Activated CD4-positive, alpha-beta T cell treated with anti-CD3 and anti-CD28 coated beads, Interleukin-2, amount 50 U/mL, for 16 hours (primary cell): Measurements from ENCODE around the gene MKI67.
"Not testable (repeated sequence)": the region's sequence is repeated elsewhere in the genome, so short reads cannot be mapped to it uniquely, and the experiment has no call there.

ENCODE experiments used
- DNase-seq: peaks from one replicate; pipeline ENCODE4 v3.0.0-alpha.2; 2020

Gene MKI67

DNA sequence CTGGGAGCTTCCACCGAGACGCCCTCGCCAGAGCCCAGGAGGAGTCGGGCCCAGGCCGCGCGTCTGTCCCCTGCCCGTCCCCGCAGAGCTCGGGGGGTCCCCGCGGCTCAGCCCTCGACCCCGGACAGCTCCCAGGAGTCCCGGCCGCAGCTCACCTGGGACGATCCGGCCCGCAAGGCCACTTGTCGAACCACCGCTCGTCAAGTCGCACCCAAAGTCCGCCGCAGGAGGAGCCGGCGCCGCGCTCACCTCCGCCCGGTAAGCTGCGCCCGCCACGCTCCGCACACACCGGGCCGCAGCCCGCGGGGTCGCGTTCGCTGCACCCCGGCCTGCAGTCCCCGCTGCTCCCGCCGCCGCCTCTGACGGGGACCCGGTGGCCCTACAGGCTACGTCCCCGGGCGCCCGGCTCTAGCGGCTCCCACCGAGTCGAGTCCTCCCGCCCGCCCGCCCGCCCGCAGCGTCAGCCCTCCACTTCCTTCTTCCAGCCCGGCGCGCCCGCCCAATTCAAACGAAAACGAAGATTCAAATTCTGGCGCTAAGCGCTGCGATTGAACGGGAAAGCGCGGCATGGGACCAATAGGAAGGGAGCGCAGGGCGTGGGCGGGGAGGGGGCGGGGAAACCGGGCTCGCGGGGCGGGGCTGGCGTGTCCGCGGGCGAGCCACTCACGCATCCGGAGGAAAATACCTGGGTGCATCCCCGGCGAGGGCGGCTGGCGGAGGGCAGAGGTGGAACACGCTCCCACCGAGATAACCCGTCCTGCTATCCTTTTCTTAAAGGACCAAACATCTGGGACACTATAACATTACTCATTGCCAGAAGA, at the start of gene MKI67:
TSS of gene MKI67 (minus strand) at position 480 of the 821 bp plus-strand sequence. CDS start 756 bp downstream, outside the sequence.
- DNase-seq, result peak; percentile 95

DNA sequence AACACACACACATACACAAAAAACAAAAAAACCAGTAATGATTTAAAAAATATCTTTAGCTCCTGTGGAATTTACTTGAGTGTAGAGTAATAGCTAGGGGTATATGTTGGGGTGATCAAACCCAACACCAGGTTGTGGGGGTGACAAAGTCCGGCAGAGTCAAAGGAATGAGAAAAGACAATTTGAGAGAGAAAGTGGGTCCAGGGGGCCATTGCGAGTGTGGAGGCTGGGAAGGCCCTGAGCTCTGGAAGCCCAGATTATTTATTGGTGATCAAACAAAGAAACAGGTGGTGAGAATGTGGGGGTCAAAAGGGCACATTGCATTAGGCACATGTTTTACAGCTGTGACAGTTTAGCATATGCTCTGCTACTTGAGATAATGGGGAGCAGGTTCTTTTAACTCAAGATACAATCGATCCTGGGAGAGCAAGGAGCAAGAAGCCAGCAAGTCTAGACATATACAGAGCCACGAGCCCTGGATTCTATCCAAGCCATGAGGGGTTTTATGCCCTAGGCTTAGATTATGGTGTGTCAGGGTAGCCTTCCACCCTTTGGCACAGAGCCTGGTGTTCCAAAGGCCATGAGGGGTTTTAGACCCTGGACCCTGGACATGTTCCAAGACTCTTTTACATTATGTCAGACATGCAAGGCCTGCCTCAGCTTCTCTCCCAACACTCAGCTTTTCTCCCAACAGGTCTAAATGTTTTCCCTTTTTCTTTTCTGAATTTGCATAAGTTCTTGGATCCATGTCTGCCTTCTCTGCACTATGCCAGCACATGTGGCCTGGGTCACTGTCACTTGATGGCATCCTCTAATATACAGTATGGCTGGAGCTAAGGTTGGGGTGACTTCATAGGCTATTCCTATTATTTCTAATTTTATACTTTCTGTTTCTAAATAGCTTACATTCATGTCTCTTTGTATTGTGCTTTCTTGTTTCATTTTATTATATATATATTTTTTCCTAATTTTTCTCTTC, 48.6 kb upstream of the MKI67 start:
- no peak for DNase-seq

- DNase-seq, result no peak
Observed at GRCh38 chr10:128173386-128173785, 47.2 kb upstream of the MKI67 start.

DNA sequence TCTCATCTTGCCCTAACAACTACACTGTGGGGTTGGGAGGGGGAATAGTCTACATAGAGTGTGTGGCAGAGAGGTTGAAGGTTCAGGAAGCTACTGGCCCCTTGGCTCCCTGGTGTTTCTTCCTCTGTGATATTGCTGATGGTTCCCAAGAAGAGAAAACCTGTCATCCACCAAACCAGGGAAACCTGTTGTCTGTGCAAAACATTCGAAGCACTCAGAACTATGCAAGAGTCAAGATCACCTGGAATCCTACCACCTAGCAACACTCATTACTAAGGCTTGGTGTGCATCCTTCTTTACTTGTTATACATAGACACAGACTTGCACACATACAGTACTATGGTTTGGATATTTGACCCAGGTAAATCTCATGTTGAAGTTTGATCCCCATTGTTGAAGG, 46.5 kb upstream of the MKI67 start:
- no peak for DNase-seq

DNA sequence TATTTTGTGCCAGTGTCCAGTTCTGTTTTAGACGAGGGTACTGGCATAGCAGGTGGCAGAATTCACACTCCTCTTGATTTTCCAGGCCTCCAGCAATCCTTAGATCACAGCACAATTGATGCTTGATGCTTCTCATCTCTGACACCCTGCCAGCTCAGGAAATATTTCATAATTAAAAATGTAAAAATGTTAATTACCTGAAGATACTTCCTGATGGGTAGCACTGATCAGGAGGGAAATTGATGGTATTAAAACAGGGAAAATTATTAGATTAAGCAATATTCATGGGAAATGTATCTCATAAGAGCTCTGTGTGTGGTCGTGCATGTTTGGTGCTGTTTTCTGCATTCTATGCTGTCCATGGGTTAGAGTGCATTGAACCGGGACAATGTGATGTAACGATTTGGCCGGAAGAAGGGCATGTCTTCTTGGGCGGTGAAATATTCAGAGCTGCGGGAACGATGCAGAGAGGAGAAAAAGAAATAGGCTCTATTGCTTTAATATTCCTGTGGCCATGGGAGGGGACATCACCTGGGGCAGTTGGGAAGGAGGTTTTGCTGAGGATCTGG, 43.7 kb upstream of the MKI67 start:
- DNase-seq, result no peak

DNA sequence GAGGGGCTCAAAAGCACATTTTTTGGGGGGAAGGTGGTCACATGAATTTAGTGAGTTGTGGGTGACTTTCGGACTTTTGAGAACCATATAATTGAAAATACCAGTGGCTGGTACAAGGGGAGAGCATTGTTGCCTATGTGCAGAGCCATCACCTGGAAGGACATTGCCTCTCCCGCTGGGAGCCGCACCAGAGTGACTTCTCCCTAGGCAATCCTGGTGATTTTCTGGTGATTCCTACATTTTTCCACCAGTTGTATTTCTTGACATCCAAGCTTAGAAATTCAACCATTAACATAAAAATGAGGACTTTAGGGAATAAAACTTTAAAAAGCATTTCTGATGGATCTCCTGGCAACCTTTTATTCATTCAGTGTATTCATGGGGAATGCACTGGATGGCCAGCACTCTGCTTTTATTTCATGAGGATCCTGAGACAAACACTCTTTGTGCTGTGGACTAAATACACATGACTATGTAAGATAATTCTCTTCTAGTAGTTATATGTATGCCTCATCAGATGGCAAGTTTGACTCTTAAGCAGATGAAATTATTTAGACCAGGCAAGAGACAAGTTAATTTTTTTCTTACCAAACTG, 41.8 kb upstream of the MKI67 start:
- no peak for DNase-seq

DNA sequence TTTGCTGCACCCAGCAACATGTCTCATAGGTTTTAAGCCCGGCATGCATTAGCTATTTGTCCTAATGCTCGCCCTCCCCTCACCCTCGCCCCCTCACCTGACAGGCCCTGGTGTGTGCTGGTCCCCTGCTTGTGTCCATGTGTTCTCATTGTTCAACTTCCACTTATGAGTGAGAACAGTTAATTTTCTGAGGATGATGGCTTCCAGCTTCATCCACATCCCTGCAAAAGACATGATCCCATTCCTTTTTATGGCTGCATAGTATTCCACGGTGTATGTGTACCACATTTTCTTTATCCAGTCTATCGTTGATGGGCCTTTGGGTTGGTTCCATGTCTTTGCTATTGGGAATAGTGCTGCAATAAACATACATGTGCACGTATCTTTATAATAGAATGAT, 40.9 kb upstream of the MKI67 start:
- DNase-seq, result not testable (repeated sequence)

DNA sequence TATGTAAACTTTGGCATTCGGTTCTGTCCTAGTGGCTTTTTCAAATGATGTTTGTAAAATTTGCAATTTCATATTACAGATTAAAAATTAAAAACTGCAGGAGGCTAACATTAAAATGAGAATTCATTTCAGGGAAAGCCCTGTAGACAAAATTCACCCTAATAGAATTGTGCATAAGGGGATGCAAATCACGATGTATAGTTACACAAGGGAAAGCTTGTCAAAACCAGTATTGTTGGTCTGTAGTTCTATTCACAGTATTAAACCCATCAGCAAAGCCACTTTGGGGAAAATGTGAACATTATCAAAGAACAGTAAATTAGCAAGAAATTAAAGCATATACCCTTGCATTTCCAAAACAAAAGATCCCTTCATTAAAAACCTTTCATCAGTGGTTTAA, 39.9 kb upstream of the MKI67 start:
- DNase-seq, result no peak

- no peak for DNase-seq
Observed at GRCh38 chr10:128165536-128165935, 39.3 kb upstream of the MKI67 start.

DNA sequence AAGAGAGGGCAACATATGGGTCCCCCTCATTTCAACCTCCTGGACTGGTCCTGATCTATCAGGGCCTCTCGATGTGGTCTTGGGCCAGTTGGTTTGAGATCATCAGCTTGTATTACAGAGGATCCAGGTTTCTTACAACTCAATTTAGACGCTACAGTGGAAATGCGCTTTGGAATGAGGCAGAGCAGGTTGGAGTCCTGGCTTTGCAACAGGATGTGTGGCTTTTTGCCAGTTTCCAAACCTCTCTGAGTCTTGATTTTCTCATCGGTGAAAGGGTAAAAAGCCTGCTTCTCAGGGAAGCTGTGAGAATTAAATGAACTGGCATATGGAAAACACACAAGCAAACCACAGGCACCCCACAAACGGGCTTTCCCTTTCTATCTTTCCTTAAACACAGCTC, 37.5 kb upstream of the MKI67 start:
- no peak for DNase-seq

DNA sequence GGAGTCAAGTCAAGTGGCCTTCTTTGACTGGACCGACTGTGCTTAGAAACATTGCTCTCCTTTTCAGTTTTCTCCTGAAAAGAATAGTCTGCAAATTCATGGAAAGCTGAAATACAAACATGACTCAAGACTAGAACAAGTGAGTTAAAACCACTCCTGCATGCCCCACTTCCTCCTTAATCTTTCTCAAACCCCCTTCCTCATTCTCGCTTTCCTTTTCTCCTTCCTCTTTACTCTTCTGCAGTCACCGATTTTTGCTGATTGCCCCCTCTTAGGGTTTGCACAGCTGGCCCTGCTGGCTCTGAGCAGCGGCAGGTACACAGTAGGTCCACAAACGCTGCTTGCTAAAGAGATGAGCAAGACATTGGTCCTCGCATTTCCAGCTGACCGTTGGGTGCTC, 34.8 kb upstream of the MKI67 start:
- no peak for DNase-seq

DNA sequence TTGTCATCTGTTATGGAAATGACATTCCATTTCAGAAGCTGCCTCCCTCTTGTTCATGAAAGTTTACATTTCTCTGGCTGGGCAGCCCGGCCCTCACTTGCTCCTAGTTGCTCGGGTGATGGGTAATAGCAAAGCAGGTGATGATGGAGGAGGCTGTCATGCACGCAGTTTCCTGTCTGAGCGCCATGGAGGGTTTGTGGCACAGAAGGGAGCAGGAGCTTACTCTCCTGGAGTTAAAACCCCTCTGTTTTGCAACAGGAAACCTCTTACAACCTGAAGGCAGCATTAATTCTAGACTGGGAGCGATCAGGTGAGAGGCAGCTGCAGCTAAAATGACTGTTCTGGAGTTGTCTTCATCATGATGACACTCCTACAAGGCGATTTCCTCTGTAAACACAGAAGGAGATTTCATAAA, 34.1 kb upstream of the MKI67 start:
- no peak for DNase-seq

DNA sequence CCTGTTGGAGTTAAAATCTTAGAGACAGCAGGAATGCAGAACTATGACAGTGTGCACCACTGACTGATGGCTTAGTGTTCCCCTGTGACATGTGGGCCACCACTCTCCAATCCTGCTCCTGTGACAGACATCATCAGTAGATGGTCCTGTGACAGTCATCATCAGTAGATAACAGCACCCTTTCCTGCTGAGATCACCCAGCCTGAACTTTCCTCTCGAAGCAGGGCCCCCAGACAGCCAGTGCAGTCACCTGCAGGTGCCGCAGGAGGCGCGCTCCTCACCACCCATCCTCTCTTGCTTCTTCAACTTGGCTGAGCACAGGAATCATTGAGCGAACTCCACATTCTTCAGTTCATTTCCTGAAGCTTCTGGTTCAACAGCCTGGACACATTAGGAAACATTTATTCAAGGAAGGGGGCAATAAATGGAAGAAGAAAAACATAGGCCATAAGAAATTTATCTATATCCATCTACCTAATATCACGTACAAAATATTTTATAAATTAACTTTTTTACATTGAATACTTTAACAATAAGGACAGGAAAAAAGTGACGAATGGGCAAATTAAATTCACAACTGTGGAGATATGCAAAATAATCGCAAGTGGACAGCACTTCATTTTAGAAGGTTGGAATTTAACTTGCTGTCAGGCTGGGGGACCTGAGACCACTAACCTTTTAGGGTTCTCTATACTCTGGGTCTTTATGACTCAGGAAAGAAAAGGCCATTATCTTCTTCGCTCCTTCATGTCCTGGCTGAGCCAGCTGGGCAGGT, 32.0 kb upstream of the MKI67 start:
- no peak for DNase-seq

DNA sequence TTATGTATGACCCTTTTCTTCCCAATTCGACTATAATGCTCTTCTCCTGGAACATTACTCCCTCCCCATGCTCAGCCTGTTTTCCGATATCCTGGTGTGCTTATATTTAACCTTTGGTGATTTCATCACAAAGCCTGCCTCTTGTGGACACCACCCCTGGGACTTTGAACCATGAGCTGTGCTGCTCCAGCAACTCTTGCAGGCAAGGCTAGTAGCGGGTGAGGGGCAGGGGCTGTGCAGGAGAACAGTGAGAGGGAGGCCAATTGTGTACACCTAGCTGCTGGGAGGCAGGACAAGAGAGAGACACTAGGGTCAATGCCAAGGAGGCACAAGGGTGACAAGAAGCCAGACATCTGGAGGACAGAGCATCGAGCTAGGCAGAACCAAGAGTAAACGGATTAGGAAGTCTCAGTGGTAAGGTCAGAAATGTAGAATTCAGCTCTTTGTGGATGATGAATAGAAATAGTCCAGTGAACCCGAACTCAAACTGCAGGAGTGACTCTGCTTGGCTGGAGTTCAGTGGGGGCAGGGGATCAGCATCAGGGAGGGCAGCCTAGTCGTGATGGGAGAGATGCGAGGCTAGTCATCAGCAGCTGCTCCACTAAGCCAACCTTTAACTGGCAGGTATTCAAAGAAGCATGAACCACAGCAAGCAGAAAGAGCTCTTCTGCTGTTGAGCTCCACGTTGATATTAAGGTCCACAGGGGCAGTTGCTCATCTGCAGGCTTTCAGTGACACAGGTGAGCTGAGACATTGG, 31.0 kb upstream of the MKI67 start:
- no peak for DNase-seq

GRCh38 chr10:128152741-128153580, 26.7 kb upstream of the MKI67 start:
- DNase-seq, result no peak

DNA sequence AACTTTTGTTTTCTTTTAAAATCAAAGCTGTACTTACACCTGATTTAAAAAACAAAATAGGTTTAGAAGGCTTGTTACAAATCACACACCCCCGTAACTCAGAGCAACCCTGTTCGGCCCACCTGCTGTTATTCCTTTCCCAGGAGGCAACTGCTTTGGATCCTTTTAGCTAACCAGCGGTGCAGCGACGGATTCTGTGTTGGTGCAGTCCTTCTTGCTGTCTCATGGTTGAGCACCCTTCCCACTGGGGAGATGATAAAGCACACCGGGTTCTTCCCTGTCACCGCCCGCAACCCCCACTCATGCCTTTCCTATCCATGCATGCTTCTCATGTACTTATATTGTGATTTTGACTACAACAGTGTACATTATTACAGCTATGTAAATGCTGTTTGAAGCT, 24.8 kb upstream of the MKI67 start:
- DNase-seq, result no peak

DNA sequence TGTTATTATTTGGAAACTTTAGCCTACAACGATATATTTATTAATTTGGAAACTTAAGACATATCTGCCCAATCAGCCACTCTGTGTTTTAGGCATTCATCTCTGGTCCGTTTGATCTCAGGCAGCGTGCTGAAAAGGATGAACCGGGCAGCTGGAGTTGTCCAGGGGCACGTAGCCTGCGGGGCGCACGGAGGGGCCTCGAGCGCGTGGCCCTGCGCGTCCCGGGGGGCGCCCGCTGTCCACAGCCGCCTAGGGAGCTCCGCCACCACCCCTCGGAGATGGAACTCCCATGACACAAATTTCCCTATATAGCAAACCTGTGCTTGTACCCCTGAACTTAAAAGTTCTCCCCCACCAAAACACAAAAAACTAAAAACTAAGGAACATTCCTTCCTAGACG, 24.3 kb upstream of the MKI67 start:
- no peak for DNase-seq

DNA sequence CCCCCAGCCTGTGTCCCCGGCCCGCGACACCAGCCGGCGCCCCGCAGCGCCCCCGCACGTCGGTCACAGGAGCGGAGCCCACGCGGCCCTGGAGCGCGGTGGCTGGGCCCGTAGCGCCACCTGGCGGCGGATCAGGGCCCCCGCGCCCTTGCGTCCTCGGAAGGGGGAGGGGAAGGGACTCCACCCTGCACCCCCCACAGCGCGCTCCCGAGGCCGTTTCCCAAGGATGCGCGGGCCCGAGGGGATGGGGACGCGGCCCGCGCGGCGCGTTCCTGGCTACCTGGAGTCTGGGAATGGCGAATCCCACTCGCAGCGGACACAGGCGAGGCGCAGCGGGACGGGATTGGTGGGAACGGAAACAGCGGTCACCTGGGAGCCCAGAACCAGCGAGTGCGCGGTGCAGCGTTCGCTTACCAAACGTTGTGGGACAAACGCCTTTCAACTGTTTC, 23.8 kb upstream of the MKI67 start:
- peak; percentile 76 for DNase-seq

- DNase-seq, result no peak
Observed at GRCh38 chr10:128149267-128150014, 23.2 kb upstream of the MKI67 start.

GRCh38 chr10:128147669-128148068, 21.4 kb upstream of the MKI67 start:
- DNase-seq, result no peak
